Endothelial cell of umbilical vein (primary cell): ENCODE measurements around the gene SYNPR.

Experiments
- JUN ChIP-seq: IDR thresholded peaks from 2 replicates; pipeline ENCODE4 v1.6.1; 2011; ENCODE audit warnings: borderline replicate concordance, low read depth; ENCODE audit not compliant: insufficient read length, insufficient read depth
- POLR2A ChIP-seq: IDR thresholded peaks from 2 replicates; pipeline ENCODE4 v1.6.1; 2012; ENCODE audit warnings: low read depth, mild to moderate bottlenecking, control low read depth, low read length
- TF ChIP-seq, protein P1 (sequence below), 2 donors: IDR thresholded peaks; 1 replicate in 1 of 2; 2 replicates in 1 of 2; pipeline ENCODE4 v1.5.1; 2011; ENCODE audit warnings: low read length in 2 of 2, mild to moderate bottlenecking in 2 of 2, moderate library complexity in 2 of 2, control low read depth in 1 of 2, inconsistent platforms in 1 of 2, low read depth in 1 of 2; ENCODE audit not compliant: insufficient read depth in 1 of 2; ENCODE audit errors: extremely low read depth in 1 of 2

DNA sequence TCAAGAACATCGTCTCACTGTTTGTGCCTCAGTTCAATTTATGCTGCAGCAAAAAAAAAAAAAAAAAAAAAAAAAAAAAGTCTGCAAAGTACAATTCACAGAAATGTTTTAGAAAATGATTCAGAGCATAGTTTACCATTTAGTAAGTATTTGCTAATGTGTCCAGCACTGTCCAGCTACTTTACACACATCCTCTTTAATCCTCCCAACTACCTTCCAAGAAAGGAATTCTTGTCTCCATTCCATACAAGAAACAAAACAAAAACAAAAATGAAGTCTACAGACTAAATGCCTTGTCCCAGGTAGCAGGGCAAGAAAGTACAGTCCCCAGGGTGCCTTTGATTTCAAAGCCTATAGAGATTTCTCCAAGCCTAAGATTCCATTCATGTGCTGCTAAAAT is 335.5 kb downstream of the SYNPR start:
- no peak for TF ChIP-seq POLR2A
- TF ChIP-seq JUN = no peak
- TF ChIP-seq, protein P1, sequence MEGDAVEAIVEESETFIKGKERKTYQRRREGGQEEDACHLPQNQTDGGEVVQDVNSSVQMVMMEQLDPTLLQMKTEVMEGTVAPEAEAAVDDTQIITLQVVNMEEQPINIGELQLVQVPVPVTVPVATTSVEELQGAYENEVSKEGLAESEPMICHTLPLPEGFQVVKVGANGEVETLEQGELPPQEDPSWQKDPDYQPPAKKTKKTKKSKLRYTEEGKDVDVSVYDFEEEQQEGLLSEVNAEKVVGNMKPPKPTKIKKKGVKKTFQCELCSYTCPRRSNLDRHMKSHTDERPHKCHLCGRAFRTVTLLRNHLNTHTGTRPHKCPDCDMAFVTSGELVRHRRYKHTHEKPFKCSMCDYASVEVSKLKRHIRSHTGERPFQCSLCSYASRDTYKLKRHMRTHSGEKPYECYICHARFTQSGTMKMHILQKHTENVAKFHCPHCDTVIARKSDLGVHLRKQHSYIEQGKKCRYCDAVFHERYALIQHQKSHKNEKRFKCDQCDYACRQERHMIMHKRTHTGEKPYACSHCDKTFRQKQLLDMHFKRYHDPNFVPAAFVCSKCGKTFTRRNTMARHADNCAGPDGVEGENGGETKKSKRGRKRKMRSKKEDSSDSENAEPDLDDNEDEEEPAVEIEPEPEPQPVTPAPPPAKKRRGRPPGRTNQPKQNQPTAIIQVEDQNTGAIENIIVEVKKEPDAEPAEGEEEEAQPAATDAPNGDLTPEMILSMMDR (IDR thresholded peaks at IDR 0.05; ENCODE audit: extremely low read depth in 1 of 2, insufficient read depth in 1 of 2, low read depth in 1 of 2, low read length in 2 of 2) = no peak
